Ovary (tissue), 9 donors: ENCODE measurements around the gene ACKR2. TPM values are rescaled to one million over a fixed set of nuclear protein-coding genes. Genes with fewer than 3 reads are reported as not detected.
"Not testable (repeated sequence)": the region's sequence is repeated elsewhere in the genome, so short reads cannot be mapped to it uniquely, and the experiment has no call there.

Experiments used
- DNase-seq, 5 donors: peaks; one replicate each; pipeline ENCODE4 v3.0.0-alpha.2; 2019 to 2020
- H3K27ac ChIP-seq, 2 donors: fragments of 200-600 bp; one replicate each; pipeline versions ENCODE4 v1.5.1 to v1.8.0; 2019 to 2022
- H3K27me3 ChIP-seq: fragments of 200-600 bp; one replicate; pipeline ENCODE4 v1.8.0; 2022
- H3K36me3 ChIP-seq: fragments of 200-600 bp; sonication (generic); one replicate; pipeline ENCODE4 v1.5.1; 2019
- H3K4me1 ChIP-seq: one replicate; pipeline ENCODE4 v1.8.1; 2013; ENCODE audit warnings: mild to moderate bottlenecking, moderate library complexity; ENCODE audit not compliant: insufficient read depth
- H3K4me3 ChIP-seq: fragments of 200-600 bp; sonication (generic); one replicate; pipeline ENCODE4 v1.5.1; 2017
- H3K9me3 ChIP-seq, 2 donors: fragments of 200-600 bp in 1 of 2; sonication (generic) in 1 of 2; one replicate each; pipeline versions ENCODE4 v1.5.1 to v1.8.1; 2013 to 2019; ENCODE audit warnings: mild to moderate bottlenecking in 1 of 2, moderate library complexity in 1 of 2
- CTCF ChIP-seq, 3 donors: fragments of 450-650 bp in 2 of 3; fragments of 200-600 bp in 1 of 3; IDR thresholded peaks; one replicate each; pipeline versions ENCODE4 v1.5.1 to v1.8.0; 2016 to 2022; ENCODE audit warnings: antibody characterized with exemption in 3 of 3, mild to moderate bottlenecking in 1 of 3
- EP300 ChIP-seq: sonication (generic); formaldehyde crosslinking; IDR thresholded peaks from one replicate; pipeline ENCODE4 v1.6.1; 2017; ENCODE audit warnings: antibody characterized with exemption
- POLR2A ChIP-seq: fragments of 450-650 bp; IDR thresholded peaks from one replicate; pipeline ENCODE4 v1.6.1; 2017; ENCODE audit warnings: antibody characterized with exemption, mild to moderate bottlenecking, moderate library complexity
- WGBS, 3 donors: extraction: QIAGEN DNeasy Blood & Tissue Kit in 1 of 3; methylation state at CpG; one replicate each; pipeline versions ENCODE4 v1.1.5 to v1.1.7; 2013 to 2017; 5-methylcytosine and 5-hydroxymethylcytosine counted together
- intact Hi-C, 4 donors: fragments of 100-400 bp; cut with DNase I; formaldehyde crosslinking; loops; one replicate each; pipeline versions ENCODE4 v1.11.0 to v1.15.1; 2022 to 2023
- polyA plus RNA-seq, 2 donors: library from polyadenylated mRNA; stranded (reverse); fragments of 200-250 nt in 1 of 2; fragments of 350-450 nt in 1 of 2; fragmentation: Illumina TruSeq in 1 of 2; extraction: RNeasy Lipid Tissue Mini Kit (QIAGEN cat#74804) in 1 of 2; gene quantifications; one replicate each; pipeline ENCODE4 v1.2.3, GENCODE V29; 2013 to 2014
- total RNA-seq, 7 donors: library from RNA; depleted of rRNA in 2 of 7; stranded (reverse); fragments of >200 nt in 2 of 7; fragmentation: NEBNext Ultra II Directional in 3 of 7; extraction: Animal tissue kit (Norgen Biotek cat#: 25700) in 3 of 7; gene quantifications; one replicate each; pipeline versions ENCODE4 v1.1.0 to v1.2.4, GENCODE V29; 2016 to 2023
- donor health status: DM: no; HTN: no; CAD: no; lungs with moderate emphysema.
- donor health status: DM: no; HTN: no; CAD: no.
- donor health status: Bipolar disorder and iron deficiency.
- donor health status: DM: yes; HTN: yes; CAD: no.
- donor health status: DM: no; HTN: no; CAD: no.
- donor health status: DM: yes; HTN: yes; CAD: no.

ACKR2 gene
- total and polyA plus RNA-seq, 9 donors, result 0.33 to 4.4 (median 1.0) TPM

- no peak for TF ChIP-seq EP300
- no peak for TF ChIP-seq POLR2A
- TF ChIP-seq CTCF (IDR thresholded peaks at IDR 0.05), result no peak
- Histone ChIP-seq H3K4me1 (no peaks in the 10 kb centered on the region), H3K27me3 (no peaks in the 10 kb centered on the region), H3K4me3 (peak overlapping the region; percentile 87), H3K36me3 (no peaks in the 10 kb centered on the region), H3K27ac (peak overlapping the region; percentile 78 to 82), H3K9me3 (no peaks in the 10 kb centered on the region)
- intact Hi-C loops, result no loop called here
- no peak for DNase-seq
- WGBS, 3 donors, result 0 to 1% (median 1%) methylated on average over 12 to 13 of the region's 13 CpGs
Observed at GRCh38 chr3:42804831-42805132, 4.5 kb upstream of the ACKR2 start.

- Histone ChIP-seq H3K9me3 (no peaks in the 10 kb centered on the region), H3K36me3 (no peaks in the 10 kb centered on the region), H3K4me3 (peak overlapping the region; percentile 87), H3K27me3 (no peaks in the 10 kb centered on the region), H3K27ac (peak overlapping the region in 1 of 2 donors; percentile 78), H3K4me1 (no peaks in the 10 kb centered on the region)
- TF ChIP-seq EP300 (no peak), CTCF (IDR thresholded peaks at IDR 0.05) (no peak), POLR2A (no peak)
- DNase-seq, result peak in 4 of 5 donors; percentile 33 to 51 (median 40)
- 28 to 35% (median 30%) methylated on average over 19 to 23 of the region's 23 CpGs for WGBS, 3 donors
- intact Hi-C loops, result no loop called here
Observed at GRCh38 chr3:42805141-42805821, 4.0 kb upstream of the ACKR2 start.

GRCh38 chr3:42807929-42808328 lies 1.3 kb upstream of the ACKR2 start:
- no peak overlapping the region for H3K4me3 ChIP-seq
- no peaks in the 10 kb centered on the region for H3K36me3 ChIP-seq
- 84 to 89% (median 89%) methylated on average over 4 of the region's 4 CpGs for WGBS, 3 donors
- DNase-seq, result no peak
- no peaks in the 10 kb centered on the region for H3K4me1 ChIP-seq
- no peak for TF ChIP-seq CTCF (IDR thresholded peaks at IDR 0.05)
- TF ChIP-seq POLR2A, result no peak
- no peak for TF ChIP-seq EP300
- H3K9me3 ChIP-seq, result no peaks in the 10 kb centered on the region
- no peaks in the 10 kb centered on the region for H3K27me3 ChIP-seq
- no peak overlapping the region for H3K27ac ChIP-seq
- intact Hi-C loops, result no loop called here

- H3K27ac ChIP-seq, intact Hi-C loops, H3K4me1 ChIP-seq, H3K27me3 ChIP-seq, H3K36me3 ChIP-seq, H3K9me3 ChIP-seq, H3K4me3 ChIP-seq, DNase-seq: not testable (repeated sequence)
- 80 to 91% (median 85%) methylated on average over 10 of the region's 10 CpGs for WGBS, 3 donors
Observed at GRCh38 chr3:42810706-42811105, 1.5 kb downstream of the ACKR2 start.

GRCh38 chr3:42811118-42811883 lies 2.1 kb downstream of the ACKR2 start:
- DNase-seq, H3K27me3 ChIP-seq, H3K36me3 ChIP-seq, H3K4me1 ChIP-seq, H3K4me3 ChIP-seq, H3K9me3 ChIP-seq, intact Hi-C loops, H3K27ac ChIP-seq: not testable (repeated sequence)
- 29 to 32% (median 30%) methylated on average over 15 of the region's 15 CpGs for WGBS, 3 donors
